Activated CD8-positive, alpha-beta memory T cell treated with anti-CD3 and anti-CD28 coated beads, Interleukin-2, amount 50 U/mL, for 1 hour (primary cell): ENCODE data around the gene LRMDA.

Experiments
- DNase-seq: peaks from one replicate; pipeline ENCODE4 v3.0.0-alpha.2; 2020; ENCODE audit errors: extremely low read depth

Gene LRMDA

DNA sequence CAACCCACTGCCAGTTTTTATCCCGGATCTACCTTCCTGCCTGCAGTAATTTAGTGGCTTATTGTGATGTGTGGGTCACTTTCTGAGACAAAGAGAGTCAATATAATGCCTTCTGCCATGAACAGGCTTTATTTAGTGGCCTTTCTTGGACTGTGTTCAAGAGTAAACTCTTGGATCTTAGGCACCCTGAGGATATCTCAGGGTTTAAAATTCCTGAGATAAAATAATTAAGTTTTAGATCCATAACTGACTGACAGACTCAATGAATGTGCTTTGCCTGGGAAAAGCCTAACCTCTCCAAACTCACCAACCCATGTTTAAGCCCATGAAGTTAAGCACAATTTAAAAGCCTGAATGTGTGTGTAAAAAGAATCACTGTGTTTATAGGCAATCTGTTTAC lies 564.3 kb downstream of the LRMDA start:
- no peak for DNase-seq

DNA sequence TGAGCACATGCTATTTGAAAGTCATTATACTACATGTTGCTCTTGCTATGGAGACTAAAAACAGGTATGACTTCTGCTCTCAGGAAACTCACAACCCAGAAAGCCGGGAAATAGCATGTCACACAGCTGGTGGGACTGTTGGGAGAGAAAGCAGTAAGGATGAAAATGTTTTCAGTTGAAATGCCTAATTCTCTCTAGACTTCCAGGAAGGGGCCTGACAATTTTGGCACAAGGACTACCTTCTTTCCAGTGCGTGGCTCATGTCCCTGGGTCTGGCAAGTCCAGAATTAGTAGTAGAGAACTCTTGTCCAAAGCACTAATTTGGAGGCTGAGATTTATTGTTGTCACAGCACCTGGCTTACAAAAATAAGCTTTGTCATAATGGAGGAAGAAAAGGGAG lies 567.6 kb downstream of the LRMDA start:
- DNase-seq = no peak

DNA sequence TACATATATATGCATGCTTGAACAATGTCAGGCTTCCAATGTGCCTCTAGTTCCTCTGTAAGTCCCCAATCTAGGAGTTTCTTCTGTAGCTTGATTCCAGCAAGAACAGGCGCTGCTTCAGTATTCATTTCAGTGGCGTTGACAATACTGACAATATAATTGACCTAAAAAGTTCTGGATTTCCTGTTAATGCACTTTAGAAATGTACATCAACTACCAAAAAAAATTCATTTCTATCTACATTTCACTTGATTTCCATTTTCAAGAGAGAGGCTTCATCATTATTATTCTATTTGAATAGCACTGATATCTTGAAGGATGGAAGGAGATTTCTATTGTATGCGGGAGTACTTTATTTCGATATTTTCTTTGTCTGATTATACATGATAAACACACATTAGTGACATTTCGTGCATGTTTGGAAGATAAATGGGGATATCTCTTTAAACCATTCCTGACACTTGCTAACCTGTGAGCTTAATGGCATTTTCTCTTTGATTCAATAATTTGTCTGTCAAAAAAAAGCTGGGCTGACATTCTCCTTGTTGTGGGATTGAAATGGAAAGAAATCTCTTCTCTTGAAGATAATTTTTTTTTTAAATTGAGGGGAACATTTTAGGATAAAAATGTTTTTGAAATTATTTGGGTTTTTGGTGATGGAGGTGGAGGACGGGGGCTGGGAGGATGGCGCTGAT lies 568.2 kb downstream of the LRMDA start:
- no peak for DNase-seq

DNA sequence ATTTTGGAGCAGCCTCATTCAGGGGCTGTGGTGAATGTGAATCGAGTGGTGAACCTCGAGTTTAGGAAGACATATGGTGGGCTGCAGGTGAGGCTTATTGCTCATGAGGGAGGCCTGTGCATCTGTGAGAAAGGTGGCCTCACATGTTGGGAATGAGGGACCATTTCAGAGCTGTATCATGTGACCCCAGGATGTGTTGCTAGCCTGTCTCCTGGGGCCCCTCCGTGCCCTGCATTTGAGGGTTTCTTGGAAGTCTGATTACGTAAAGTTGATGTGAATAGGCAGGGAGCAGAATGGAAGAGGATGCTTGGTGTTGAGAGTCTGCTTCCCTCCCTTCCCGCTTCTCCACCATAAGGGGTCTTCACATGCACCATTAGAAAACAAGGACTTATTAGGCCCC lies 569.1 kb downstream of the LRMDA start:
- no peak for DNase-seq

DNA sequence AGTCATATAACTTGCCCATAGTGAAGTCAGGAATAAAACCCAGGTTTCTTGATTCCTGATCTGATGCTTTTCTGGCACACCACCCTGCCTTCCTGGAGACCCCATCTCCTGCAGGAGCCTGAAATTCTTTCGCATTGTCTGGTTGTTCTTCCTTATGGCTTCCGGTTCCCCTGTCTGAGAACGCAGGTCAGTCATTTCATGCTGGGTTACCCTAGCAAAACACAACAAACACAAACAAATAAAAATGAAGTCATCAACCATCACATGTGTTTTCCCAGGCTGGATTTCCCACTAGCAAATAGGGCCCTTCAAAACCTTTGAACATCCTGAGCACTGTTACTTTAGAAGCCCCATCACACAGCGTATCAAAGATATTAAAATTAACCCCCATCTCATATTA lies 569.6 kb downstream of the LRMDA start:
- DNase-seq = no peak

DNA sequence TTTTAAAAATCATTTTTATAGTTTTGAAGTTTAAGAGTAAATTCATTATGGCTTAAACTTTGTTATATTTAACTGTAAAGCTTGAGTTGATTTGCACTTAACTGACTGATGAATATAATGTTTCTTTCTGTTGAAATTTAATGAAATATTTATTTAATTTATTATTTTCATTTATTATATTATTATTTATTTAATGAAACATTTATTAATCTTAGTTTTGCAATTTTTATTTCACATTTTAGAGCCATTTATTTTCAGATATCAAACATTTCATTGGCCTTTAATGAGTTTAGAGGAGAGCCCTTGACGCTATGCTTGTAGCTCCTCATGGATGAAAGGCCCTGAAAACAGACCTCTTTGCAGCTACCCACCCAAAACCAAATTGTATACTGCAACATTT lies 570.0 kb downstream of the LRMDA start:
- DNase-seq = no peak

DNA sequence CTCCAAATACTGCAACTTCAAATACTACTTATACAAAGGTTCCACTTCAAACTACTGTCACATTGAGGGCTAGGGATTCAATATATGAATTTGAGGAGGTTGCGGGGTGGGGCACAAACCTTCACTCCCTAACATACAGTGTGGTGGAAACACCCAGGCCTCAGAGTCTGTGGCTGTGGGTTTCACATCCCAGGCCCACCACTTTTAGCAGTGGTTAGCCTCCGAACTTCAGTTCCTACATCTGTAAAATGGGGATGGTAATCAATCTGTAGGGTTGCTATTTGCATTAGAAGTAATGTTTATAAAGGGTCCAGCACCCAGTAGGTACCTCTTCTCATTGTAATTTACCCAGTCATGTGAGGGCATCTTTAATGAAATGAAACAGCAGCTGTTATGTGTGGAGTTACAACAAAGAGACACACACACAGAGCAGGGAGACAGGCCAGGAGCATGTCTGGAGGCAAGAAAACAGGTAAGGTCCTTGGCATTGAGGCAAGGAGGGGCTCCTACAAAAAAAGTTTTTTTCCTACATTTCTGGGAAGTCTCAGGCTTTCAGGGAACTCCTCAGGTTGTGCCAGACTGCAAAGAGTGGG lies 570.9 kb downstream of the LRMDA start:
- no peak for DNase-seq

DNA sequence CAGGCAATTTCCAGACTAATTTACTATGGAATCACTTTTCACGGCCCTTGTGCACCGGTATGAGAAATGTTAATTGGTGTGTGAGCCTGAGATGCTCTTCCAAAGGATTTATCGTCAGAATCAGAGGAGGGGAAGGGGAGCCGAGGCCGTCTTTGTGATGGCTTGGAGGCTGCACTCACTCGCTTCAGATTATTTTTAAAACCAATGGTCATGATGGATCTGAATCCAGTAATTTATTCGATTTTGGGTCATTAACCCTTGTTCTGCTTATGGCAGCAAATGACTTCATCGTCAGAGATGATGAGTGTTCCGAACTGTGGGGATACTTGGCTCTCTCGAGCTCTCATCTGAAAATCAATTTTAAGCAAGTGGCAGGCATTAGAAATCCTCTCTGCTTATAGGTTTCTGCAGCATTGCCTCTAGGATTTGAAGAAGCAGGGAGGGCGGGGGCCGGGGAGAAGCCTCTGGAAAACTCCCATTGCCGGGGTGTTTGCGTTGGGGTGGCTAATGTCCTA lies 576.3 kb downstream of the LRMDA start:
- DNase-seq = no peak

DNA sequence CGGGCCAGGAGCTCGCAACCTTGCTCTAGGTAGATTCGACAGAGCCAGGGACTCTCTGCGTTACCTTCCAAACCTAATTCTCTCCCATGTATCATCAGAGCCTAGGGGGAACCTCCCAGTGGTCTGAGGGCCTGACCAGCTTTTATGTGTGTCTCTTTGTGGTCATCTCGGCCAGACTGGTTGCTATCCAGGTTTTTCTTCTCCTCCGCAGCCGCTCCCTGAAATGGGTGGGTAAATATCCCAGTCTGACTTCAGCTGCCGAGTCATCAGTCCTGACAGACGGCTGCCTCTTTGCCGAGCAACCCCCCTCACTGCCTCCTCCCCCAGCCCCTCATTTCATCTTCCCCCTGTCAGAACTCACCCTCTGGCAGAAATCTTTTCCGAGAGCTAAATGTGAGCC lies 578.1 kb downstream of the LRMDA start:
- no peak for DNase-seq

DNA sequence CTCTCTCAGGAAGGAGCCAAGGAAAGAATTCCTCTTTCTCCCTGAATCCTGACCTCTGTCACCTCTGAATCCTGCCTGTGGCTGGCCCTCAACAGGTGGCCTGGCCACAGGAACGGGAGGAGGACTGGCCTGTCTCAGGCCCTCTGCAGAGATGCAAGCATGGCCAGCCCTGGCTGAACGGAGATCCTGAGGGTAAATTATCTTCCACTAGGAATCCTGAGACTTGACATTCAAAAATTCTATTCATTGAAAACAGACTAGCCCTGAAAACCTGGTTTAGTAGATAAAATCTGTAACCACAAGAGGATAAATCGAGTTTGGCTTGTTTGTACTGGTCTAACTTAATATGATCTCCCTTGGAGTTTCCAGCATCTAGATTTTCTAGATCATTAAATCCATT lies 579.3 kb downstream of the LRMDA start:
- DNase-seq = no peak

DNA sequence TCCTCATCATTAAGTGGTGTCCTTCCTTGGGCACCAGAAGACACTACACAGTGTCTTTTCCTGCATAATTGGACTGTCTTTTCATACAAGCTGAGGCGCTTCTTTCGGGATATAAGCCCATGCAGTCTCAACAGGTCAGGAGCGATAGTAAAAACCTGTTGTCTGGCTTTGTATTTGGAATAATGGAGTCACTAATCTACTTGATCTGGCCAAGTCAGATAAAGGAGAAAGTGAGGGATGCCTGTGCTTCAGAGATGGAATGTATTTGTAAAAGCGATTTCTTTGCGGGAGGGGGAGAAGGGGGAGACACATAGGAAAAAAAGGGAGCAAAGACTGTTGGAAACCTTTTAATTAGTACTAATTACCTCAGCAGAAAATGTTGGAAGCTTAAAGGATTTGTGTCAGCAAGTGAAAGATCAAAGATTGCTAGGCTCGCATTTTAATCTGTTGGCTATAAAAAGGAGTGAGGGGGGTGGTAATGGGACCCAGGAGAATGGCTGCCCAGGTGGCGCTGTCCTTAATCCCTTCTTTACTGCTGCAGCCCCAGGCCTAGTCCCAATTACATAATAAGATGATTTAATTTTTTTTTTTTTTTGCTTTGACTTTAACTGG lies 581.4 kb downstream of the LRMDA start:
- no peak for DNase-seq

DNA sequence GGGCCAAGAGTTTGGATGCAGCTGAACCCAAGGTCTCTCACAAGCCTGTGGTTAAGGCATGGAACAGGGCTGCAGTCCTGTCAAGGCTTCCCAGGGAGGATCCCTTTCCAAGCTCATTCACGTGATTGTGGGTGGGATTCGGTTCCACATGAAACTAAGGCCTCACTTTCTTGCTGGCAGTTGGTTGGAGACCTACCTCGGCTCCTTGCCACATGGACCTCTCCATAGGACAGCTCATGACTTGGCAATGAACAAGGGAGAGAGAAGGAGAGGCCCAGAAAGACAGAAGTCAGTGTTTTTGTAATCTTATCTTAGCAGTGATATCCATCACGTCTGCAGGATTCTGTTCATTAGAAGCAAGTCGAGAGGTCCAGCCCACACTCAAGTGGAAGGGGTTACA lies 583.8 kb downstream of the LRMDA start:
- no peak for DNase-seq

DNA sequence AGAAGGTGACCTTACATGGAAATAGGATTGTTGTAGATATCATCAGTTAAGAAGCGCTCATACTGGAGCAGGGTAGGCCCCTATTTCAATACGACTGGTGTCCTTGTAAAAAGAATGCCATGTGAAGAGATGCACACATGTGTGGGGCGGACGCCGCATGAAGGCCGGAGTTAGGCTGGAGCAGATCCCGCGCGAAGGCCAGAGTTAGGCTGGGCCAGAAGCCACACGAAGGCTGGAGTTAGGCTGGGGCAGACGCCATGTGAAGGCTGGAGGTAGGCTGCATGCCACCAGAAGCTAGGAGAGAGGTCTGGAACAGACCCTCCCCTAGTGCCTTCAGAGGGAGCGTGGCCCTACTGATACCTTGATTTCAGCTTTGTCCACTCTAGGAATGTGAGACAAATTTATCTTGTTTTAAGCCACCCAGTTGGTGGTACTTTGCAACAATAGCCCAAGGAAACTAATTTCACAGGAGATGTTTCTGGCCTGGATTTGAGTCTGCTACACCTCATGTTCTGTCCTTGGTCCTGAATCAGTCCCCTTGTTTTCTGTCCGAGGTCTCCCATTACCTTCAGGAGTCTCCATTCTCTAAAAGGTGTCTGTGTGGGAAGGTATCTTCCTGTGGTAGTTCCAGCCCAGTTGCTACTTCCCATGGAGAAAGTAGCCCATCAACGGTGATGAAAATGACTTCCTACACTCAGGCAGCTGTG lies 585.8 kb downstream of the LRMDA start:
- DNase-seq = no peak

DNA sequence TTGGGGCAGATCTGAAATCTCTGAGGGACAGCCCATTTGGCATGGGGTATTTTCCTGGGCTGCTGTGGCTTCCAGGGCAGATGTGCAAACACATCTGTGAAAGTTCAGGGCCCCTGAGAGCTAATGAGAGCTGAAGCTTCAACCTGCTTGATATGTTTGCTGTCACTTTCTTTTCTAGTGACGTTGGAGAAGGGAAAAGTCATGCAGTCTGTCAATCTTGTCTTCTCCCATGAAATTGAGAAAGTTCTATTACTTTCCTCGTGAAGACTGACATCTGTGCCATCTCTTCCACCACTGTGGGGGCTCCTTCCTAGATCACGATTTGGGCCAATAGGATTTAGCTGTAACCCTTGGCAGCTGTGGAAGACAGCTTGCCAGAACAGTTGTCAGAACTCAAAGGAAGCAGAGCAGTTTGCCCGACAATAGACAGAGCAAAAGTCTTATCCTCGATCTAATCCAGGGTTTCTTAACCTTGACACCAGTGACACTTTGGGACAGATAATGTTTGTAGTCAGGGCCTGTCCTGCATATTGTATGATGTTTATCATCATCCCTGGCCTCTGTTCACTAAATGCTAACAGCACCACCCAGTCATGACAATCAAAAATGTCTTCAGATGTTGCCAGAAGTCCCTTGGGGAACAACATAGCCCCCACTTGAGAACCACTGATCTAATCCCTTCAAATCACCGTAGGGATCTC lies 586.5 kb downstream of the LRMDA start:
- DNase-seq = no peak

DNA sequence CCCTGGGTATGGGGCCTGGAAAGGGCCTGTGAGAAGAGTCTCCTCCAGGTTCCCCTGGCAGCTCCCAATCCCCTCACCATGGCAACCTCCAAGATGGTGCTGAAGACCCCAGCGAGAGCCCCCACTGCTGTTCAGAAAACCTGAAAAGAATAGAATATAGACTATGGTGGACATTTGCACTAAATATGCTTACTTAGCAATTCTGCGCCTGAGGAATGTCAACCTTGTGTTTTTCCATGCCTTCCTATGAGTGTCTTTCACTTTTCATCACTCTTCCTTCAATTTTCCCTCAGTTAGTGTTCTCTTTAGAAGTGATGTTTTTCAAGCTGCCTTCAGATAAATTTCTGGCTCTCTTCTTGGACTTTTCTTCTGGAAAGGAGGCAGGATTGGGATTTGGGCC lies 589.2 kb downstream of the LRMDA start:
- no peak for DNase-seq

DNA sequence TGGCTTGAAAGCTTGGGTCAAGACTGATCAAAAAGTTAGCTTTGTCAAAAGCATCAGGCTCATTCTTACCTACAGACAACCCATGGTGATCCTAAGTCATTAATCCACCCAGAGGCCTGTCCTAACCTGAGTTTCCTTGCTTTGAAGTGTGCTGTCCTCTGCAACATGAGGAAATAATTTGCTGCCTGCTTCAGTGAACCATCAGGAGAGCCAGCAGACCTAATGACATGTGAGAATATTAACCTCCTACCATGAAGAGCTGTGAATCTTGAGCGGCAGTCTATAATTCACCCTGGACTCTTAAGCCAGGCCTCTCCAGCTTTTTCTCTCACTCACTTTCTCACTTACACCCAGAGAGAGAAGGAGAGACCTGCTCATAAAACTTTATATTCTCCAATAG lies 590.0 kb downstream of the LRMDA start:
- no peak for DNase-seq

DNA sequence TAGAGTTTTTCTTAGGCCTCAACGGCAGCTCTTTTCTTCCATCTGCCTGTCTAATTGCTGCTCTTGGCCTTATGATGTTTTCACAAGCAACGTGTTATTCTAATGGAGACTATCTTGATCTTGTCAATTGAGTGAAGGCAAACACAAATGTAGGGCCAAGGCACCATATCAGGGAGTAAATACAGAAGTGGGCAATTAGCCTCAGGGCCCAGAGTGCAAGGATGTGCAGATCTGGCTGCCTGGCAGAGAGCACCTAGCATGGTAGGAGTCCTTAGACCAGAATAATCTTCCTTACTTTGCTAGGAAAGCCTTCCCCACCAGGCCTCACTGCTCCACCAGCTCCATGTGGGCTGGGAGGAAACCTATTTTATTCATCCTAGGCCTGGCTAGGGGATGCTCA lies 590.9 kb downstream of the LRMDA start:
- DNase-seq = no peak

DNA sequence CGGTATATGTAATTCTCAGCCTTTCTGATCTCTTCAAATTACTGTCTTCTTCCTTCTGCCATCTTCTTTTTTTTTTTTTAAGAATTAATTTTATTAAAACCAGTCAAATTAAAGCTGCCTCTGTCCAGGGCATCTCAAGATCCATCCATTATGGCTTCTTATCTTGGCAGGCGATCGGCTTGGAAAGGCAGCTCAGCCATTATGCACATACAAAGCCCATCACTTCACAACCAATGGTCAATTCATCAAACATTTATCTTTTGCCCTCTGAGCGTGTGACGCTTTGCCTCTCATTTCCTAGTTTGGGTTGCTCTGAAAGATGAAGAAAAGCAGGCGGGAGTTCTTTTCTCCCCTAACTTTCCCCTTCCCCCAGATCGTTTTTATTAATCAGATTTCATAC lies 591.6 kb downstream of the LRMDA start:
- DNase-seq = no peak

DNA sequence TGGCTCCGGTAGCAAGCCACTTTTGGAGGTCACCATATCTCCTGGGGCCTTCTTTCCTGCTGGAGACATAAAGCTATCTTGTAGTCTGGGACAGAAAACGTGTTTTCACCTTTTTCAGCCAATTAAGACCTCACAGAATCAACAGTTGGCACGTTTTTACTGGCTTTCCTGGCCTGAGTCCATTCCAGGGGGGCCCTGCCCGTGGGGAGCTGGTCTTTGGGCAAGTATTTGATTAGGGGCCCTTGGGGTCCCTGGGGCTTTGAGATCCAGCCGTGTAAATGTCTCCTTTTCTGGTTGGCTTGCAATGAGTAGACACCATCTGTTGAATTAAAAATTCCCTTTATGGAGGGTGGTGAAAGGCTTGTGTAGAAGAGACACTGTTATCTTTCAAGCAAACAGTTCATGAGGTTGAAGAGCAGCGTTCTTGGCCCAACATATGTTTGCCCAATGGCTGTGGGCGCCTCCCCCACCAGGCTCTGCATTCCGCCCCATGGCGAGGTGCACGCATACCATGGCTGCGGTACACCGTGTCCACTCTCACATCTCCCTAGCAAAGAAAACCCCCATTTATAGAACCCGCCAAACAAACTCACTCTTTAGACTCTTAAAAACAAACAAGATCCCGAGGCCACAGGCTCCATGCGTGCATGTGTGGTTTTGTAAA lies 593.2 kb downstream of the LRMDA start:
- DNase-seq = no peak

DNA sequence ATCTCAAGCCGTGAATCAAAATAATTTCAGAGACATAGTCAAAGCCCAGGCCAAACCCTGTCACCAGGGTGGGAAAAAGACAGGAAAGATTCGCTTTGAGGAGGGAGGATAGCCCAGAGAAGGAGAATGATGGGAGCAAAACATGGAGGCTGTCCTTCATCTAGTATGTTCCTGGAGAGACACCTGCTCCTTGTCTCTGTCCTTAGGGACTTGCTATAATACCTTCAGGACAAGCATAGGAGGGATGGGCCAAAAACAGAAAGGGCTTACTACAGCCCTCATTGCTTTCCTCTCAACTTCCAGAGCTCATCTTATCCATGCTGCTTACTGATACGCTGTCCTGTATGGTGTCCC lies 593.7 kb downstream of the LRMDA start:
- no peak for DNase-seq

DNA sequence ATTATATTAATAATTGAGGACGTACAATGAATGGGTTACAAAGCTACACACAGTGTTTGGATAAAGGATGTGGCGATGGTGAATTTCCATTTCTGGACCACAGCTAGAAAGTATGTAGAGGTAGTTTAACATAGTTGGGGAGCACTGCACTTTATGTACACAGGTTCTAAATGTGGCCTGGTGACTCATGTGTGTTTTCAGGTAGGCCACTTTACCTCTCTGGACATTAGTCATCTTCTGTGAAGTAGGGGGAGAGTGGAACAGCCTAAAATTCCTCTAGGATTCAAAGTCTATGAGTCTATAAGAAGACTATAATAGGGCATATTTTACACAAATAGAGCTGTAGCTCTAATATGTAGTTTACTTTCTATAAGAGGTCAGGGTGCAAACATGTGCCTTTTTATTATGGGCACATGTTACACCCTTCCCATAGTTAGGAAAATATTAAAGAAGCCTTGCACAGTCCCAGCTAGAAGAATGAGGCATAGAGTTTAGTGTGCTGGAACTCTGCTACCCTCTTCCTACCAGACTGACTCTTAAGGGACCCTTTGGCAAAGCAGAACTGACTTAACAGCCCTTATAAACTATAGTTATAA lies 594.9 kb downstream of the LRMDA start:
- no peak for DNase-seq
